MM.1S (cell line): ENCODE data around the gene SORBS2.

Experiments used
- DNase-seq: peaks from one replicate; pipeline ENCODE4 v3.0.0-alpha.2; 2015
- H2AFZ ChIP-seq: fragments of 300-600 bp; sonication (generic); 2 replicates; pipeline ENCODE4 v1.6.0; 2016; ENCODE audit warnings: antibody characterized with exemption, low read length
- H3F3A ChIP-seq: fragments of 300-600 bp; sonication (generic); 2 replicates; pipeline ENCODE4 v1.6.1; 2016; ENCODE audit warnings: mild to moderate bottlenecking, antibody characterized with exemption, low read length, moderate library complexity, mixed read lengths; ENCODE audit not compliant: insufficient read depth
- H3K27ac ChIP-seq: fragments of 300-600 bp; sonication (generic); 2 replicates; pipeline ENCODE4 v1.5.1; 2016; ENCODE audit warnings: mild to moderate bottlenecking, low read length
- H3K27me3 ChIP-seq: fragments of 300-600 bp; sonication (generic); replicated peaks from 2 replicates; pipeline ENCODE4 v1.6.0; 2016; ENCODE audit warnings: low read length; ENCODE audit not compliant: insufficient read depth
- H3K36me3 ChIP-seq: fragments of 300-600 bp; sonication (generic); replicated peaks from 2 replicates; pipeline ENCODE4 v1.6.1; 2016; ENCODE audit warnings: mild to moderate bottlenecking, low read length, mixed read lengths; ENCODE audit not compliant: insufficient read depth
- H3K4me1 ChIP-seq: fragments of 300-600 bp; sonication (generic); 2 replicates; pipeline ENCODE4 v1.6.1; 2016; ENCODE audit warnings: low read length, mixed read lengths
- H3K4me2 ChIP-seq: fragments of 300-600 bp; sonication (generic); 2 replicates; pipeline ENCODE4 v1.6.0; 2016; ENCODE audit warnings: low read depth, low read length
- H3K4me3 ChIP-seq: fragments of 300-600 bp; sonication (generic); 2 replicates; pipeline ENCODE4 v1.5.1; 2016; ENCODE audit warnings: low read length, mixed read lengths
- H3K79me2 ChIP-seq: fragments of 300-600 bp; sonication (generic); 2 replicates; pipeline ENCODE4 v1.6.1; 2016; ENCODE audit warnings: mixed run types, low read length, mixed read lengths
- H3K9ac ChIP-seq: fragments of 300-600 bp; sonication (generic); 2 replicates; pipeline ENCODE4 v1.6.1; 2016; ENCODE audit warnings: low read length, mixed read lengths
- H3K9me2 ChIP-seq: fragments of 300-600 bp; sonication (generic); replicated peaks from 2 replicates; pipeline ENCODE4 v1.6.1; 2016; ENCODE audit warnings: mild to moderate bottlenecking, low read length, mixed read lengths; ENCODE audit not compliant: insufficient read depth
- H3K9me3 ChIP-seq: fragments of 300-600 bp; sonication (generic); replicated peaks from 2 replicates; pipeline ENCODE4 v1.6.1; 2016; ENCODE audit warnings: mild to moderate bottlenecking, low read length, mixed read lengths; ENCODE audit not compliant: insufficient read depth
- H4K20me1 ChIP-seq: fragments of 300-600 bp; sonication (generic); 2 replicates; pipeline ENCODE4 v1.6.1; 2016; ENCODE audit warnings: mild to moderate bottlenecking, low read length, moderate library complexity, mixed read lengths; ENCODE audit not compliant: insufficient read depth
- EZH2 ChIP-seq: fragments of 300-600 bp; sonication (generic); optimal IDR thresholded peaks from 2 replicates; pipeline ENCODE3; 2017; ENCODE audit warnings: low read depth, mild to moderate bottlenecking, antibody characterized with exemption, low read length, mixed read lengths
- EZH2phosphoT487 ChIP-seq: fragments of 300-600 bp; sonication (generic); IDR thresholded peaks from 2 replicates; pipeline ENCODE4 v1.6.1; 2018; ENCODE audit warnings: antibody characterized with exemption, low read length
- TF ChIP-seq, protein P1 (sequence below): fragments of 300-600 bp; sonication (generic); IDR thresholded peaks from 2 replicates; pipeline ENCODE4 v1.5.1; 2016; ENCODE audit warnings: antibody characterized with exemption, low read length, mixed read lengths

SORBS2 gene

GRCh38 chr4:185664481-185664880 is 147.5 kb downstream of the SORBS2 start:
- TF ChIP-seq EZH2 (no peak), EZH2phosphoT487 (no peak)
- TF ChIP-seq, protein P1, sequence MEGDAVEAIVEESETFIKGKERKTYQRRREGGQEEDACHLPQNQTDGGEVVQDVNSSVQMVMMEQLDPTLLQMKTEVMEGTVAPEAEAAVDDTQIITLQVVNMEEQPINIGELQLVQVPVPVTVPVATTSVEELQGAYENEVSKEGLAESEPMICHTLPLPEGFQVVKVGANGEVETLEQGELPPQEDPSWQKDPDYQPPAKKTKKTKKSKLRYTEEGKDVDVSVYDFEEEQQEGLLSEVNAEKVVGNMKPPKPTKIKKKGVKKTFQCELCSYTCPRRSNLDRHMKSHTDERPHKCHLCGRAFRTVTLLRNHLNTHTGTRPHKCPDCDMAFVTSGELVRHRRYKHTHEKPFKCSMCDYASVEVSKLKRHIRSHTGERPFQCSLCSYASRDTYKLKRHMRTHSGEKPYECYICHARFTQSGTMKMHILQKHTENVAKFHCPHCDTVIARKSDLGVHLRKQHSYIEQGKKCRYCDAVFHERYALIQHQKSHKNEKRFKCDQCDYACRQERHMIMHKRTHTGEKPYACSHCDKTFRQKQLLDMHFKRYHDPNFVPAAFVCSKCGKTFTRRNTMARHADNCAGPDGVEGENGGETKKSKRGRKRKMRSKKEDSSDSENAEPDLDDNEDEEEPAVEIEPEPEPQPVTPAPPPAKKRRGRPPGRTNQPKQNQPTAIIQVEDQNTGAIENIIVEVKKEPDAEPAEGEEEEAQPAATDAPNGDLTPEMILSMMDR: no peak

GRCh38 chr4:185662030-185662778 is 149.8 kb downstream of the SORBS2 start:
- Histone ChIP-seq H3K36me3 (no peaks in the 10 kb centered on the region), H3K9me2 (no peaks in the 10 kb centered on the region), H3F3A (no peaks in the 10 kb centered on the region), H3K4me3 (no peak overlapping the region), H3K4me2 (no peak overlapping the region), H3K79me2 (no peaks in the 10 kb centered on the region), H3K27me3 (no peaks in the 10 kb centered on the region), H4K20me1 (no peaks in the 10 kb centered on the region), H3K4me1 (no peaks in the 10 kb centered on the region), H3K27ac (no peak overlapping the region), H3K9me3 (no peaks in the 10 kb centered on the region), H3K9ac (no peak overlapping the region), H2AFZ (no peak overlapping the region)
- DNase-seq: no peak
- TF ChIP-seq EZH2 (no peak), EZH2phosphoT487 (no peak)
- TF ChIP-seq, protein P1: no peak

More at GRCh38 chr4:185664481-185664880, 147.5 kb downstream of the SORBS2 start:
- no peak overlapping the region for H2AFZ ChIP-seq
- H3F3A ChIP-seq: no peaks in the 10 kb centered on the region
- H3K9me2 ChIP-seq: no peaks in the 10 kb centered on the region
- H3K4me3 ChIP-seq: no peak overlapping the region
- H3K79me2 ChIP-seq: no peaks in the 10 kb centered on the region
- no peak for DNase-seq
- no peaks in the 10 kb centered on the region for H3K4me1 ChIP-seq
- H3K4me2 ChIP-seq: no peak overlapping the region
- H3K27ac ChIP-seq: no peak overlapping the region
- H3K27me3 ChIP-seq: no peaks in the 10 kb centered on the region
- no peak overlapping the region for H3K9ac ChIP-seq
- H4K20me1 ChIP-seq: no peaks in the 10 kb centered on the region
- no peaks in the 10 kb centered on the region for H3K9me3 ChIP-seq
- no peaks in the 10 kb centered on the region for H3K36me3 ChIP-seq

DNA sequence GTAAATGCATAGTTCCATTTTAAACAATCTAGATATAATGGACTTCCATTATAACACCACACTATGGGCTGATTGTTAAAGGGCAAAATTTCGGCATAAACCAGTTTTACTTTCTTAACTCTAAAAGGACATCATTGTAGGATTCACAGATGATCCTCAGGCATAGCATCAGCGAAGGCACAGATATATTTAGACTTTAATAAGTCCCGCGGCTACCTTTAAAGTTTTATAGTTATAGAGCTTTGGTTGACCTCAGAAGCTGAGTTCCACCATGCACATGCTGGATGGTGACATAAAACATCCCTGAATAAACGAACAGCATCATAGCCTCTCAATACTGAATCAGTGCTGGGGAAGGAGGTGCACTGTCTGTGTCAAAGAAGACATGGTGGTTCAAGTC is 151.7 kb downstream of the SORBS2 start:
- Histone ChIP-seq H3K36me3 (no peaks in the 10 kb centered on the region), H3K27ac (no peak overlapping the region), H3K27me3 (no peaks in the 10 kb centered on the region), H3K9ac (no peak overlapping the region), H4K20me1 (no peaks in the 10 kb centered on the region), H2AFZ (no peak overlapping the region), H3K4me1 (no peaks in the 10 kb centered on the region), H3K9me2 (no peaks in the 10 kb centered on the region), H3K9me3 (no peaks in the 10 kb centered on the region), H3K4me3 (no peak overlapping the region), H3K79me2 (no peaks in the 10 kb centered on the region), H3F3A (no peaks in the 10 kb centered on the region), H3K4me2 (no peak overlapping the region)
- no peak for DNase-seq
- TF ChIP-seq, protein P1: no peak
- TF ChIP-seq EZH2phosphoT487: no peak
- no peak for TF ChIP-seq EZH2
